Endodermal cell (in vitro differentiated cells): ENCODE measurements around the gene C1QTNF8. TPM values are rescaled to one million over a fixed set of nuclear protein-coding genes. Genes with fewer than 3 reads are reported as not detected.

Source experiments
- DNase-seq: peaks from one replicate; pipeline ENCODE4 v3.0.0-alpha.2; 2017
- H3K27ac ChIP-seq: 2 replicates; pipeline ENCODE4 v1.5.1; 2013; ENCODE audit warnings: mild to moderate bottlenecking, low read depth, low read length, moderate library complexity
- H3K27me3 ChIP-seq: 2 replicates; pipeline ENCODE4 v1.6.1; 2013; ENCODE audit warnings: mild to moderate bottlenecking, low read length, moderate library complexity; ENCODE audit not compliant: insufficient read depth, control insufficient read depth, poor library complexity, severe bottlenecking
- H3K36me3 ChIP-seq: 2 replicates; pipeline ENCODE4 v1.7.0; 2013; ENCODE audit warnings: mild to moderate bottlenecking, low read length, moderate library complexity; ENCODE audit not compliant: control insufficient read depth, insufficient read depth
- H3K4me1 ChIP-seq: one replicate; pipeline ENCODE4 v1.7.0; 2013; ENCODE audit warnings: low read length; ENCODE audit not compliant: control insufficient read depth, insufficient read depth
- H3K4me3 ChIP-seq: 2 replicates; pipeline ENCODE4 v1.5.1; 2013; ENCODE audit warnings: mild to moderate bottlenecking, low read length, moderate library complexity
- H3K9ac ChIP-seq: 2 replicates; pipeline ENCODE4 v1.6.1; 2013; ENCODE audit warnings: mild to moderate bottlenecking, low read length, moderate library complexity; ENCODE audit not compliant: poor library complexity, severe bottlenecking; ENCODE audit errors: extremely low read depth
- H3K9me3 ChIP-seq: 2 replicates; pipeline ENCODE4 v1.6.1; 2013; ENCODE audit warnings: mild to moderate bottlenecking, low read length, moderate library complexity; ENCODE audit not compliant: control insufficient read depth
- H3K27ac Mint-ChIP-seq: 2 replicates; pipeline ENCODE4 v1.8.0; 2020; ENCODE audit warnings: mixed read lengths
- H3K27me3 Mint-ChIP-seq: 2 replicates; pipeline ENCODE4 v1.8.0; 2021; ENCODE audit warnings: mild to moderate bottlenecking, mixed read lengths; ENCODE audit not compliant: insufficient read depth
- H3K36me3 Mint-ChIP-seq: 2 replicates; pipeline ENCODE4 v1.8.0; 2020; ENCODE audit warnings: low read depth, mixed read lengths
- H3K4me1 Mint-ChIP-seq: 2 replicates; pipeline ENCODE4 v1.8.0; 2020; ENCODE audit warnings: mixed read lengths
- H3K4me3 Mint-ChIP-seq: 2 replicates; pipeline ENCODE4 v1.8.0; 2020; ENCODE audit warnings: mild to moderate bottlenecking, moderate library complexity, mixed read lengths
- H3K9me3 Mint-ChIP-seq: 2 replicates; pipeline ENCODE4 v1.8.0; 2020; ENCODE audit warnings: mild to moderate bottlenecking, mixed read lengths
- CTCF ChIP-seq: fragments of 200-600 bp; sonication (generic); conservative IDR thresholded peaks from 2 replicates; pipeline ENCODE4 v1.5.0; 2021; ENCODE audit warnings: antibody characterized with exemption, mild to moderate bottlenecking
- WGBS, 2 experiments: methylation state at CpG; one replicate each; pipeline versions ENCODE4 v1.1.5 to v1.1.7; 2013; ENCODE audit warnings: missing lambda C conversion rate in 2 of 2, mixed read lengths in 1 of 2; ENCODE audit not compliant: insufficient coverage in 1 of 2, insufficient read length in 1 of 2; 5-methylcytosine and 5-hydroxymethylcytosine counted together
- total RNA-seq, 2 donors: library from RNA; stranded (reverse); fragmentation: NEBNext Ultra II Directional in 1 of 2; extraction: Animal tissue kit (Norgen Biotek cat#: 25700) in 1 of 2; gene quantifications; 2 replicates in 1 of 2; 3 replicates in 1 of 2; pipeline ENCODE4 v1.2.1, GENCODE V29; 2021

The C1QTNF8 gene
- total RNA-seq, 2 donors from 2014 or later: 0.15 to 0.20 TPM

GRCh38 chr16:1130382-1130781, 34.3 kb upstream of the C1QTNF8 start:
- Mint-ChIP-seq H3K4me1 (no peaks in the 10 kb centered on the region), H3K4me3 (no peak overlapping the region), H3K36me3 (no peaks in the 10 kb centered on the region), H3K27me3 (no peaks in the 10 kb centered on the region), H3K9me3 (no peaks in the 10 kb centered on the region), H3K27ac (no peak overlapping the region)
- Histone ChIP-seq H3K27ac (no peak overlapping the region), H3K4me1 (no peaks in the 10 kb centered on the region), H3K9me3 (no peaks in the 10 kb centered on the region), H3K4me3 (no peak overlapping the region), H3K9ac (no peak overlapping the region), H3K36me3 (no peaks in the 10 kb centered on the region), H3K27me3 (no peaks in the 10 kb centered on the region)
- TF ChIP-seq CTCF: no peak
- WGBS, 2 experiments: 96% methylated on average over 8 of the region's 8 CpGs; no CpG with 5 or more reads in 1 of the 2 experiments
- no peak for DNase-seq

GRCh38 chr16:1129106-1129960, 33.3 kb upstream of the C1QTNF8 start:
- Histone ChIP-seq H3K27me3 (no peaks in the 10 kb centered on the region), H3K9ac (no peak overlapping the region), H3K4me3 (no peak overlapping the region), H3K36me3 (no peaks in the 10 kb centered on the region), H3K4me1 (no peaks in the 10 kb centered on the region), H3K9me3 (no peaks in the 10 kb centered on the region), H3K27ac (no peak overlapping the region)
- H3K27me3 Mint-ChIP-seq: no peaks in the 10 kb centered on the region
- H3K4me1 Mint-ChIP-seq: no peaks in the 10 kb centered on the region
- H3K27ac Mint-ChIP-seq: no peak overlapping the region
- DNase-seq: no peak
- no peak for TF ChIP-seq CTCF
- H3K4me3 Mint-ChIP-seq: no peak overlapping the region
- no peaks in the 10 kb centered on the region for H3K36me3 Mint-ChIP-seq
- no peaks in the 10 kb centered on the region for H3K9me3 Mint-ChIP-seq
- 92 to 98% methylated on average over 40 to 48 of the region's 48 CpGs for WGBS, 2 experiments

GRCh38 chr16:1127971-1128715, 32.1 kb upstream of the C1QTNF8 start:
- Histone ChIP-seq H3K4me3 (no peak overlapping the region), H3K4me1 (no peaks in the 10 kb centered on the region), H3K9me3 (no peaks in the 10 kb centered on the region), H3K9ac (no peak overlapping the region), H3K27ac (no peak overlapping the region), H3K36me3 (no peaks in the 10 kb centered on the region), H3K27me3 (no peaks in the 10 kb centered on the region)
- Mint-ChIP-seq H3K36me3 (no peaks in the 10 kb centered on the region), H3K4me3 (no peak overlapping the region), H3K4me1 (no peaks in the 10 kb centered on the region), H3K27me3 (no peaks in the 10 kb centered on the region), H3K9me3 (no peaks in the 10 kb centered on the region), H3K27ac (no peak overlapping the region)
- 90 to 94% methylated on average over 12 to 31 of the region's 31 CpGs for WGBS, 2 experiments
- no peak for TF ChIP-seq CTCF
- DNase-seq: no peak
